GM23248 (cell line): ENCODE data around the gene ASMT.

ENCODE experiments used
- EZH2 ChIP-seq: fragments of 200-600 bp; sonication (generic); IDR thresholded peaks from 2 replicates; pipeline ENCODE4 v1.6.1; 2018; ENCODE audit warnings: antibody characterized with exemption, mild to moderate bottlenecking; ENCODE audit not compliant: insufficient read depth, poor library complexity, severe bottlenecking
- EZH2phosphoT487 ChIP-seq: fragments of 200-600 bp; sonication (generic); IDR thresholded peaks from 2 replicates; pipeline ENCODE4 v1.6.1; 2018; ENCODE audit warnings: antibody characterized with exemption, moderate library complexity, mild to moderate bottlenecking, low read depth; ENCODE audit not compliant: insufficient read depth

GRCh38 chrX:1591102-1591862 lies 23.6 kb upstream of the ASMT start, which contains the start of gene AKAP17A:
- TF ChIP-seq EZH2 (no peak), EZH2phosphoT487 (no peak)
